NOMO-1 treated with dmso at 0.1 percent for 144 hours (cell line): ENCODE results near the gene TTC38.
A peak's percentile ranks its signal among the peaks of the same experiment; 100 is the strongest.
"Not testable (repeated sequence)": the region's sequence is repeated elsewhere in the genome, so short reads cannot be mapped to it uniquely, and the experiment has no call there.

ENCODE experiments used
- DNase-seq: peaks from one replicate; lab custom pipeline; 2025; ENCODE audit not compliant: unreplicated experiment; lab: John Stamatoyannopoulos, UW

The TTC38 gene

GRCh38 chr22:46295277-46295971, 27.6 kb downstream of the TTC38 start:
- DNase-seq: no peak

GRCh38 chr22:46296257-46297150, 28.7 kb downstream of the TTC38 start, which contains the start of gene GTSE1:
Gene GTSE1 (plus strand): TSS chr22:46296870. CDS start chr22:46297401, 531 bp downstream.
- DNase-seq: peak; percentile 94

DNA sequence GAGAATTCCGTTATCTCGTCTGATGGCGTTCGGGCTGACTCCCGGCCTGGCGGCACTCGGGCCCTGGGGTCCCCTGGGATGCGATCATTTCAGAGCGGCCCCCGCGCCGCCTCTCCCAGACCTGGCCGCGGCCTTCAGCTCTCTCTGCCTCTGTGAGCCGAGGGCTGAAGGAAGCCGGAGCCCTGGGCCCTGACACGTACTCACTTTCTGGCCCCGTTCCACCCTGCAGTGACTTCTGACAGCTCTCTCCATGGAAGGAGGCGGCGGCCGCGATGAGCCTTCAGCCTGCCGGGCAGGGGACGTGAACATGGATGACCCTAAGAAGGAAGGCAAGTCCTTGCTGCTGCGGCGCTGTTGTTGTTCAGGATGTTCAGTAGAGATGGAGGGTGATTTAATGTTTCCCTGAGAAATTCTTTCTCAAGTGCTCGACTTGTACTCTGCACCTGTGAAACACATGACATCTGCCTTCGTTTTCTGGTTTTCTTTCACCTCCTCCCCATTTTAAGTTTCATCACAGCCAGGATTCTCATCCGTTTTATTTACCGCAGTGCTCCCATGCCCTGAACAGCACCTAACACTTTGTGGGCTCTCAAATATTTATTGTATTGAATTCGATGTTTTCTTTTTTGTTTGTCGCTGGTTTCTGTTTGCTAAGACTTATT, 29.5 kb downstream of the TTC38 start:
- no peak for DNase-seq

DNA sequence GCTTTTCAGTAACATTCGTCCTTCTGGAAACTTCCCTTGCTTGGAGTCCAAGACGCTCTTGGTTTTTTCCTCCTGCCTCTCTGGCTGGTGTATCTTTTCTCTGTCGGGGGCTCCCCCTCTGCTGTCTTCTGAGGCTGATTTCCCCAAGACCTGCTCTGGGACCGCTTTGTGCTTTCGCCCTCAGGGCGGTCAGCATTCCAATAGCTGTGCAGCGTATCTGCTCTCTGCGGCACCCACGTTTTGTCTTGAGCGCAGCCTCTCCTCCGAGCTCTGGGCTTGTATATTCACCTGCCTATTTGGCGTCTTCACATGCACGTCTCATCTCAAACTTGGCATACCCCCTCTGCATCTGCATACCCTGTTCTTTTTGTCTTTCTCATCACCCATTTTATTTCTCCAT, 31.3 kb downstream of the TTC38 start:
- DNase-seq: no peak

- no peak for DNase-seq
These were observed 32.7 kb downstream of the TTC38 start for GRCh38 chr22:46300491-46300890.

DNA sequence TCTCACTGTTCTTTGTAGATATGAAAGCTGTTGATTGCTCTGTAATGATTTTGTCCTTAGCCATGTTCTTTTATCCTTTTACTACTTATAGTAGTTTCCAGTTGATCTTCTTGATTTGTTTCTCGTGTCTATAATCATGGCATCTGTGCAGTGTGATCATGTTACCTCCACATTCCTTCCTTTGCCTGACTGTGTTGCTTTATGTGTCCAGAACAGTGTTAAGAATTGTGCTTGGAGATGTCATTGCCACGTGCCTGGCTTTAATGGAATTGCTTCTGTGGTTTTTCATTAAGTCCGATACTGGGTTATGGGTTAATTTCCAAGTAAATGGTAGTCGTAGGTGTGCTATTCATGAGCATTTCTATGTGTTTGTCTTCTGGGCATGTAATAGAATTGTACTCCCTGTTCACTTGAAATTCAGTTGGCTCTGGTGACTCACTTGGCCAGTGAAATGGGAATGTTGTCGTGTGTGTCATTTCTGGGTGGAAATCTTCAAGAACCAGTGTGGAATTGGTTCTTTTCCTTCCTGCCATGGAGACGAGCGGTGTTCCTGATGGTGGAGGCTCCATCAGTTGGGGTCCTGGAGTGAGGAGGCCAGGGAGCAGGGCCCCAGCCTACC, 35.6 kb downstream of the TTC38 start:
- no peak for DNase-seq

- no peak for DNase-seq
These were observed 40.6 kb downstream of the TTC38 start for GRCh38 chr22:46308283-46308988.

GRCh38 chr22:46309526-46310085, 41.8 kb downstream of the TTC38 start:
- no peak for DNase-seq

- DNase-seq: no peak
These were observed 44.2 kb downstream of the TTC38 start for GRCh38 chr22:46312056-46312455.

DNA sequence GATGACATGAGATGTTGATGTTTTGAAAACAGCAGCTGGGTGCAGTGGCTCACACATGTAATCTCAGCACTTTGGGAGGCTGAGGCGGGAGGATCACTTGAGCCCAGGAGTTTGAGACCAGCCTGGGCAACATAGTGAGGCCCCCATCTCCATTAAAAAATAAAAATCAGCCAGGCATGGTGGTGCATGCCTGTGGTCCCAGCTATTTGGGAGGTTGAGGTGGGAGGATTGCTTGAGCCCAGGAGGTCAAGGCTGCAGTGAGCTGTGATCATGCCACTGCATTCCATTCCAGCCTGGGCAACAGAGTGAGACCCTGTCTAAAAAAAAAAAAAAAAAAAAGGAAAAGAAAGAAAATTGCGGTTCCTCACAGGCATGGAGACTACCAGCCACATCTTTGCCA, 45.0 kb downstream of the TTC38 start:
- not testable (repeated sequence) for DNase-seq

GRCh38 chr22:46315976-46316375, 48.2 kb downstream of the TTC38 start:
- DNase-seq: no peak

DNA sequence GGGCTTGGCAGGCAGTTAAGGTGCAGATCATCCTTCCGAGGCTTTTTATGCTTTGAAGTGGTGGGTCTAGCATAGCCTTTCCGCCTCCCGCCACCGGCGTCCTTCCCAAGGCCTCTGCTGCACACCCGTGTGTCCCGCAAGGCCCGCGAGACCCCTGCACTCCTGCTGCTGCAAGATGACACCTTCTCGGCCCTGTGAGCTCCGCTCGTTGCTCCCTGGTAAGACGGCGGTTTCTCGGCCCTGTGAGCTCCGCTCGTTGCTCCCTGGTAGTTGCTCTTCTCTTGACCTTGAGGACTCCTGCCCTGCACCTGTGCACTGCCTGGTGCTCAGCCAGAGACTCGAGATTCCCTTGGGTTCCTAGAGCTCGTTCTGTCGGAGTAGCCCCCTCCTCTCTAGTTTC, 49.8 kb downstream of the TTC38 start:
- no peak for DNase-seq

DNA sequence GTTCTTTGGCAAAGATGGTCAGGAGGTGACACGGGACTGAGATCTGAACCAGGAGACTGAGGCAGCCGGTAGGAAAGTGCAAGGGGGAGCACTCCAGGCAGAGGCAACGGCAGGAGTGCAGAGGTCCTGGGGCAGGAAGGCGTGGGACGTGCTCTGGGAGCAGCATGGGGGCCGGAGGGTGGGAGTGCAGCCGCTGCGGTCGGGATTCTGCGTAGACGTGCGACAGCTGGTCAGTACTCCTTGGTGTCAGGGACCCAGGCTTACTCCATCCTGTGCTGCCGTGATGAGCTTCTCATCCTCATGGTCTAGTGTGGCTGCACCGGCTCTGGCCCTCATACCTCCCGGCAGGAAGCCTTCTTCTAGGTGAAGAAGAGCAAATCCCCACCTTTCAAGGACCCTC, 50.8 kb downstream of the TTC38 start:
- no peak for DNase-seq

DNA sequence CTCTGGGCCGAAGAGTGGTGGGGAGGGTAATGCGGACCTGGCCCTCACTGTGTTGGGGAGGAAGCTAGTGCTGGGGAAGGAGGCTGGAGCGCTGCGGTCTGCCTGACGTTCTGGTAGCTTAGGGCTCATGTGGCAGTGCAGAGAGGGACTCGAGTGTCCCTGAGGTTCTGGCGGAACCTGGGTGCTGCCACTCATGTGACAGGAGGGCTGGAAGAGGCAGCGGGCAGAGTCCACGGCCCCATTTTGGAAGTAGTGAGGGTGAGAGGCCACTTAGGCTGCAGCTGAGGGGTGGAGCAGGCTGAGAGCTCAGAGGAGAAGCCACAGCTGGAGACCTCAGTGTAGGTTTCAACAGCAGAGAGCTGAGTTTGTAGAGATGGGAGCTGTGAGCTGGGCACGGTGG, 51.5 kb downstream of the TTC38 start:
- DNase-seq: no peak

- DNase-seq: no peak
These were observed 52.4 kb downstream of the TTC38 start for GRCh38 chr22:46320166-46320710.

DNA sequence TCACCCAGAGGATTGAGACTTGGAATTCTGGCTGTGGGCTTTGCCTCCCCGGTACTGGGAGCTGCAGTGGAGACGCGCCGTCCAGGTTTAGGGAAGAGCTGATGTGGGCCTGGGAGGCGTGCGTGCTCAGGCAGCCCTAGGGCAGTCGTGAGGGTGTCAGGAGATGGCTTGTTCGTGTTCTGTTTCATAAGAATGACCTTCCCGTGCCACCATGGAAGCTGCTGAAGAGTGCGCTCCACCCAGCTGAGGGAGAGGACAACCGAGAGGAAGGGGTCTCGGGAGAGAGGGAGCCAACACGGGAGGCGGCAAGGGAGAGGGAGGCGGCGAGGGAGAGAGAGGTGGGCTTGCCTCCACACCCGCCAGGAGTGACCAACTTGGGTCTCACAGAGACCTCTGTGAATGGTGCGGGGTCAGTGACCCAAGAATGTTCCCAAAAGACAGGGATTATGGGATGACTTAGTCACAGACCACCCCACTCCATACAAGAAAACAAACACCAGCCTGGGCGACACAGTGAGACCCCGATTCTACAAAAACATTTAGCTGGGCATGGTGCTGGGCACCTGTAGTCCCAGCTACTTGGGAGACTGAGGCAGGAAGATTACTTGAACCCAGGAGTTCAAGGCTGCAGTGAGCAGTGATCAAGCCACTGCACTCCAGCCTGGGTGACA, 53.0 kb downstream of the TTC38 start:
- DNase-seq: no peak

DNA sequence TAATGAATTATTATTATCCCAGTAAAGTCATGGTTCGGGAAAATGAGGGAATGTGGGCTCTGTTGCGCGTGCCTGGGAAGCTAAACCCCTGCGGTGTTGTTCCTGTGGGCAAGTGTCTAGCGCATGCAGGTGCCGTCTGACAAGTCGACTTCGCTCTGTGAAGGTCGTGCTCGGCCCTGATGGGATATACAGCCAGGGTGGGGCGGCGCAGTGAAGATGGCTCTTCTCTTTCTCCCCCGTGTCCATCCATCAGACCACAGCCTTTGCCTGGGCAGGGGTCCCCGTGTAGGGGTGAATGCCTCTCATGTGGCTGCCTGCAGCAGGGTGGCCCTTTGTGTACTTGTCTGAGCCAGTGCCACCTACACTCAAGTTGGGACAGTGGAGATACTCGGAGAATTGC, 54.9 kb downstream of the TTC38 start:
- DNase-seq: no peak

GRCh38 chr22:46323162-46323561, 55.4 kb downstream of the TTC38 start:
- DNase-seq: no peak

DNA sequence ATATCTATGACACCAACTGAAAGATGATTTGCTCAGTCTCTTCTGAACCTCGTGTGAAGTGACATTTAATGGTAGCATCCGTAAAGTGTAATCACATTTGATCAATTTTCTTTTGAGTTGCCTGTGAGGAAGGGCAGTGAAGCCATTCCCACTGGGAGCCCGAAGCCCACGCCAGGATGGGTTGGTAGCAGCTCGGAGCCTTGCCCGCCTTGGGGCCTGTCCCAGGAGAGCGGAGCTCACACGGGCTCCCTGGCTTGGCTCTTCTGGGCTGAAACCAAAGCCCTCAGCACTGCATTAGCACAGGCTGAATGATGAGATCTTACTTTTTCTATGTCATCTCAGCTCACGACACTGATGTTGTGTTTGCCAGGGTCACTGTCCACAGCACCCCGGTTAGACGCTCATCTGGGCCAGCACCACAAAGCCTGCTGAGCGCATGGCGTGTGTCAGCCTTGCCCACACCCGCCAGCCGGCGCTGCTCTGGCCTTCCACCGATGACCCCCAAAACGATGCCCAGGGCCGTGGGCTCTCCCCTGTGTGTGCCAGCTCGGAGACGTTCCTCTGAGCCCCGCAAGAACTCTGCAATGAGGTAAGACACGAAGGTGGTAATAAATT, 58.4 kb downstream of the TTC38 start:
- DNase-seq: no peak
